ENCODE data around the gene SLC40A1.

- no peak for TF ChIP-seq CTCF (IDR thresholded peaks at IDR 0.05)
- TF ChIP-seq POLR2AphosphoS5 (IDR thresholded peaks at IDR 0.05): peak in 2 of 3 donors; percentile 4 to 9
Measured at GRCh38 chr2:189541591-189541990, 39.0 kb downstream of the SLC40A1 start.
